HG02970 (cell line): ENCODE results near the gene TAF11L9.
"Not testable (repeated sequence)": the region's sequence is repeated elsewhere in the genome, so short reads cannot be mapped to it uniquely, and the experiment has no call there.

Source experiments
- ATAC-seq: cut with Tn5 transposase; IDR thresholded peaks from one replicate; pipeline ENCODE4 v1.9.1; 2021; ENCODE audit warnings: mild to moderate bottlenecking, moderate library complexity, moderate number of reproducible peaks; ENCODE audit not compliant: unreplicated experiment, low FRiP score

Gene TAF11L9

DNA sequence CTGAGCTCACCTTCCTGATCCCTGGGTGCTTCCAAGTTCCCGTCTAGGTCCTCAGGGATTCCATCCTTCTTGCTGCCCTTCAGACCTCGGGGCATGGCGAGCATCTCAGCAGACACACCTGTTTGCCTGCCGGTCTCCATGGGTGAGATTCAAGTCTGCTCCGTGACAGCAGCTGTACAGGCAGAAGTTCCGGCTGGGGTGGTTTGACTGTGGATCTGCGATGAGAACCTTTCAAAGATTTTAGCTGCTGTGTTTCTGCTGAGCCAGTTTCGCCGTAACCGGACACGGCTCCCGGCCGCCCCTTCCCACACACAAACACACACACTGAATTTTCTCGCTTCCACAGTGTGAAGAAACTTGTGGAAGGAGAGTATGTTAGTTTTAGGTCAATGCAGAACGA is at the start of gene TAF11L9:
TAF11L9 (minus strand) TSS at position 140 of the 400 bp plus-strand sequence.
- not testable (repeated sequence) for ATAC-seq

DNA sequence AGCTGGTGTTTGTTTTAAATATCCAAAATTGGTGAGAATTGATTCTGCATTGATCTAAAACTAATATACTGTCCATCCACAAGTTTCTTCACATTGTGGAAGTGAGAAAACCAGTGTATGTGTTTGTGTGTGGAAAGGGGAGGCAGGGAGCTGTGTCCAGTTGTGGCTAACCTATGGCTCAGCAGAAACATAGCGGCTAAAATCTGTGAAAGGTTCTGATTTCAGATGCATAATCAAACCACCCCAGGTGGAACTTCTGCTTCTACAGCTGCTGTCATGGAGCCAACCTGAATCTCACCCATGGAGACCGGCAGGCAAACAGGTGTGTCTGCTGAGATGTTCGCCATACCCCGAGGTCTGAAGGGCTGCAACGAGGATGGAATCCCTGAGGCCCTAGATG is 40.0 kb upstream of the TAF11L9 start, which contains the start of gene TAF11L14:
TAF11L14 (plus strand) TSS at position 301 of the 400 bp plus-strand sequence.
- no peak for ATAC-seq

DNA sequence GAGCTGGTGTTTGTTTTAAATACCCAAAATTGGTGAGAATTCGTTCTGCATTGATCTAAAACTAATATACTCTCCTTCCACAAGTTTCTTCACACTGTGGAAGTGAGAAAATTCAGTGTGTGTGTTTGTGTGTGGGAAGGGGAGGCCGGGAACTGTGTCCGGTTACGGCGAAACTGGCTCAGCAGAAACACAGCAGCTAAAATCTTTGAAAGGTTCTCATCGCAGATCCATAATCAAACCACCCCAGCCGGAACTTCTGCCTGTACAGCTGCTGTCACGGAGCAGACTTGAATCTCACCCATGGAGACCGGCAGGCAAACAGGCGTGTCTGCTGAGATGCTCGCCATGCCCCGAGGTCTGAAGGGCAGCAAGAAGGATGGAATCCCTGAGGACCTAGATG is 37.6 kb upstream of the TAF11L9 start, which contains the start of gene TAF11L13:
TAF11L13 (plus strand) TSS at position 301 of the 400 bp plus-strand sequence.
- not testable (repeated sequence) for ATAC-seq

DNA sequence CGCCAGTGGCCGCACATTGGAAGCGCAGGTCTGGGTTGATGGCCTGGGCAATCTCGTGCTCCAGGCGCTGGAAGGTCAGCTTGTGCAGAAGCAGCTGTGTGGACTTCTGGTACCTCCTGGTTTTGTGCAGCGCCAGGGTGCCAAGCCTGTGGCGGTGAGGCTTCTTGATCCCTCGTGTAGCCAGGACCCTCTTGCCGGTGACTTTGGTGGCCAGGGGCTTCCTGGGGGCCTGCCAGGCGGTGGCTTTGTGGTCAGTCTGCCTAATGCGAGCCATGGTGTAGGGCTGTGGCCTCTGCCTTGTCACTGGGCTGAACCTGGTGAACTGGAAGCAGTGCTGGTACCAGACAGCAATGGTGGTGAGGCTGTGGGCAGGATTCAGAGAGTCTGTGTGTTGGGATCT is 31.5 kb upstream of the TAF11L9 start:
- ATAC-seq: no peak

DNA sequence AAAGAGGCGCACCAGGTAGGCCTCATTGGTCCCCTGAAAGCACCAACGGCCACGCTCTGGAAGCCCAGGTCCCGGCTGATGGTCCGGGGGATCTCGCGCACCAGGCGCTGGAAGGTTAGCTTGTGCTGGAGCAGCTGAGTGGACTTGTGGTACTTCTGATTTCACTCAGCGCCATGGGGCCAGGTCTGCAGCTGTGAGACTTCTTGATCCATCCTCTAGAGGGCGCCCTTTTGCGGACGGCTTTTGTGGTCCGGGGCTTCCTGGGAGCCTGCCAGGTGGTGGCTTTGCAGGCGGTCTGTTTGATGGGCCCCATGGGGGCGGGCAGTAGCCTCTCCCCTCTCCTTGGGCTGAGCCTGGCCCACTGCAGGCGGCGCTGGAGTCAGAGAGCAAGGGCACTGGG is 26.4 kb upstream of the TAF11L9 start:
- no peak for ATAC-seq

DNA sequence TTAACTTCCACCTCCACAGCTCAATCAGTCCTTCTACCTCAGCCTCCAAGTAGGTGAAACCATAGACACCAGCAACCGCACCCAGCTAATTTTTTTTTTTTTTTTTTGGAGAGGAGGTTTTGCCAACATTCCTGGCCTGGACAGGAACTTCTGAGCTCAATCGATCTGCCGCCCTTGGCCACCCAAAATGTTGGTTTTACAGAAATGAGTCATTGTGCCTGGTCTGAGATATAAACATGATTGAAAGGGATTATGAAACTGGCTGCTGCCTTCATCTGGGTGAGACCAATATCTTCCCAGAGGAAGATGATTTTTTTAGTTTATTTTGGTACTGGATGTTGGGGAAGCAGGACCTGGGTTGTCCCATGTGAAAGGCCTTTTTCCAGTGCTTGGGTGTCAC is 25.2 kb upstream of the TAF11L9 start:
- no peak for ATAC-seq

DNA sequence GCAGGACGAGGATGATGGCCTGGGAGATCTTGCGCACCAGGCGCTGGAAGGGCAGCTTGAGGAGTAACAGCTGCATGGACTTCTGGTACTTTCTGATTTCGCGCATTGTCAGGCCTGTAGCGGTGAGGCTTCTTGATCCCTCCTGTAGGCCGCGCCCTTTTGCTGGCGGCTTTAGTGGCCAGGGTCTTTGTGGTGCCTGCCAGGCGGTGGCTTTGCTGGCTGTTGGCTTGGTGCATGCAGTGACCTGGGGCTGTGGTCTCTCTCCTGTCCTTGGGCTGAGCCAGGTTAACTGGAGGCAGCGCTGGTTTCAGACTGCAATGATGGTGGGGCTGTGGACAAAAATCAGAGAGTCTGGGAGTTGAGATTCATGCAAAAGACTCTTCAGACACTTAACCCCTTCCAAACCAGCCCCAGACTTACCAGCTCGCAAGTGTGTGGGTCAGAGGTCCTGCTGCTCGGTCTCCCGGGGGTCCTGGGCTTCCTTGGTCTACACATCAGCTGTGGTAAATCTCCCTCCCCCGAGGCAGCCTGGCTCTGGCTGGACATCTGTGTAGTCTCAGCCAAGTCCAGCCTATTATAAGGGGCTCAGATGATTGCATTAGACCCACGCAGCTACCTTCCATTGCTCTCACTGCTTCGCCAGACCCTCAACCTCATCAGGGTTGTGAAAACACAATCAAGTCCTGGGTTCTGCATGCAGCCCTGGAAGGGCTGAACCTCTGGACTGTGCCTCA is 20.8 kb upstream of the TAF11L9 start:
- ATAC-seq: no peak

DNA sequence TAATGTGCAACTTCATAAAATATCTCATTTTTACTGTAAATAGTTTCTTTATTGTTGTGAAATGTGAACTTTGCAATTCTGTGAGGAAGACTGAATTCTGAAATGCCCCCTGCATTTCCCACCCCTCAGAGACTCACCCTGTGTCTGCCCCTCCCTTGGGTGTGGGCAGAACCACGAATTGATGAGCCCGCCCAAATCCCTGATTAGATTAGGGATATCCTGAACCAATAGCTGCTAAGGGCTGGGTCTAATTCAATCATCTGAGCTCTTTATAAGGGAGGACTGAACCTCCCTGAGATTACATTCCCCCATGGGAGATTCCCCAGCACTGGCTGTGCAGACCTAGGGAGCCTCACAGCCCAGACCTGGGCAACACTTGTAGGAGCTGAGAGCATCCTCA is 15.9 kb upstream of the TAF11L9 start, which contains the start of gene TAF11L12:
TAF11L12 (plus strand) TSS at position 301 of the 400 bp plus-strand sequence.
- not testable (repeated sequence) for ATAC-seq

DNA sequence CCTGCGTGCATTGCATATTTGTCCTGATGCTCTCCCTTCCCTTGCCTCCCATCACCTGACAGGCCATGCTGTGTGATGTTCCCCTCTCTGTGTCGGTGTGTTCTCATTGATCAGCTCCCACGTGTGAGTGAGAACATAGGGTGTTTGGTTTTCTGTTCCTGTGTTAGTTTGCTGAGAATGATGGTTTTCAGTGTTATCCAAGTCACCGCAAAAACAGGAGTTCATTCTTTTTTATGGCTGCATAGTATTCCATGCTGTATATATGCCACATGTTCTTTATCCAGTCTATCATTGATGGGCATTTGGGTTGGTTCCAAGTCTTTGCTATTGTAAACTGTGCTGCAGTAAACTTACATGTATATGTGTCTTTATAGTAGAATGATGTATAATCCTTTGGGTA is 13.3 kb upstream of the TAF11L9 start:
- not testable (repeated sequence) for ATAC-seq

DNA sequence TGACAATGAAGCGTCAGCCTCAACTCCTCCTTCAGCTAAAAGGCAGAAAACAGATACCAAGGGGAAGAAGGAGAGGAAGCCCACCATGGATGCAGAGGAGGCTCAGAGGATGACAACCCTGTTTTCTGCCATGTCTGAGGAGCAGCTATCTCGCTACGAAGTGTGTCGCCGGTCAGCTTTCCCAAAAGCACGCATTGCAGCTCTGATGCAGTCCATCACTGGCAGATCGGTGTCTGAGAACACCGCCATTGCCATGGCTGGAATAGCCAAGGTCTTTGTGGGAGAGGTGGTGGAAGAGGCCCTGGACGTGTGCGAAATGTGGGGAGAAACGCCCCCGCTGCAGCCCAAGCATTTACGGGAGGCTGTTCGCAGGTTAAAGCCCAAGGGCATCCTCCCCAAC is 10.8 kb upstream of the TAF11L9 start:
- no peak for ATAC-seq

DNA sequence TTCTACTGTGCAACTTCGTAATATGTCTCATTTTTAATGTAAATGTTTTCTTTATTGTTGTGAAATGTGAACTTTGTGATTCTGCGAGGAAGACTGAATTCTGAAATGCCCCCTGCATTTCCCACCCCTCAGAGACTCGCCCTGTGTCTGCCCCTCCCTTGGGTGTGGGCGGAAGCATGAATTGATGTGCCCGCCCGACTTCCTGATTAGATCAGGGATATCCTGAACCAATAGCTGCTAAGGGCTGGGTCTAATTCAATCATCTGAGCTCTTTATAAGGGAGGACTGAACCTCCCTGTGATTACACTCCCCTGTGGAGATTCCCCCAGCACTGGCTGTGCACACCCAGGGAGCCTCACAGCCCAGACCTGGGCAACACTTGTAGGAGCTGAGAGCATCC is 9.7 kb upstream of the TAF11L9 start, which contains the start of gene TAF11L11:
TAF11L11 (plus strand) TSS at position 304 of the 400 bp plus-strand sequence.
- ATAC-seq: not testable (repeated sequence)

DNA sequence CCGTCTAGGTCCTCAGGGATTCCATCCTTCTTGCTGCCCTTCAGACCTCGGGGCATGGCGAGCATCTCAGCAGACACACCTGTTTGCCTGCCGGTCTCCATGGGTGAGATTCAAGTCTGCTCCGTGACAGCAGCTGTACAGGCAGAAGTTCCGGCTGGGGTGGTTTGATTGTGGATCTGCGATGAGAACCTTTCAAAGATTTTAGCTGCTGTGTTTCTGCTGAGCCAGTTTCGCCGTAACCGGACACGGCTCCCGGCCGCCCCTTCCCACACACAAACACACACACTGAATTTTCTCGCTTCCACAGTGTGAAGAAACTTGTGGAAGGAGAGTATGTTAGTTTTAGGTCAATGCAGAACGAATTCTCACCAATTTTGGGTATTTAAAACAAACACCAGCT is 3.5 kb upstream of the TAF11L9 start, which contains the start of gene TAF11L10:
TAF11L10 (minus strand) TSS at position 101 of the 400 bp plus-strand sequence.
- ATAC-seq: not testable (repeated sequence)

DNA sequence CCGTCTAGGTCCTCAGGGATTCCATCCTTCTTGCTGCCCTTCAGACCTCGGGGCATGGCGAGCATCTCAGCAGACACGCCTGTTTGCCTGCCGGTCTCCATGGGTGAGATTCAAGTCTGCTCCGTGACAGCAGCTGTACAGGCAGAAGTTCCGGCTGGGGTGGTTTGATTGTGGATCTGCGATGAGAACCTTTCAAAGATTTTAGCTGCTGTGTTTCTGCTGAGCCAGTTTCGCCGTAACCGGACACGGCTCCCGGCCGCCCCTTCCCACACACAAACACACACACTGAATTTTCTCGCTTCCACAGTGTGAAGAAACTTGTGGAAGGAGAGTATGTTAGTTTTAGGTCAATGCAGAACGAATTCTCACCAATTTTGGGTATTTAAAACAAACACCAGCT is 3.3 kb downstream of the TAF11L9 start, which contains the start of gene TAF11L8:
TAF11L8 (minus strand) TSS at position 101 of the 400 bp plus-strand sequence.
- not testable (repeated sequence) for ATAC-seq

DNA sequence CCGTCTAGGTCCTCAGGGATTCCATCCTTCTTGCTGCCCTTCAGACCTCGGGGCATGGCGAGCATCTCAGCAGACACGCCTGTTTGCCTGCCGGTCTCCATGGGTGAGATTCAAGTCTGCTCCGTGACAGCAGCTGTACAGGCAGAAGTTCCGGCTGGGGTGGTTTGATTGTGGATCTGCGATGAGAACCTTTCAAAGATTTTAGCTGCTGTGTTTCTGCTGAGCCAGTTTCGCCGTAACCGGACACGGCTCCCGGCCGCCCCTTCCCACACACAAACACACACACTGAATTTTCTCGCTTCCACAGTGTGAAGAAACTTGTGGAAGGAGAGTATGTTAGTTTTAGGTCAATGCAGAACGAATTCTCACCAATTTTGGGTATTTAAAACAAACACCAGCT is 8.5 kb downstream of the TAF11L9 start, which contains the start of gene TAF11L7:
TAF11L7 (minus strand) TSS at position 101 of the 400 bp plus-strand sequence.
- ATAC-seq: not testable (repeated sequence)
